ENCODE measurements around the gene TPRG1.

TPRG1 gene

GRCh38 chr3:189171707-189172106 is at the start of gene TPRG1:
TPRG1 (plus strand) TSS chr3:189171971; CDS start chr3:189207385, 35,414 bp downstream.
- Histone ChIP-seq H3K27ac (ENCODE audit: poor library complexity, severe bottlenecking) (no peak within 1 kb of the TSS), H3K4me3 (ENCODE audit: severe bottlenecking) (no peak within 1 kb of the TSS), H3K9me3 (ENCODE audit: severe bottlenecking) (no peaks in the 10 kb centered on the region), H3K4me1 (ENCODE audit: insufficient read depth, poor library complexity, severe bottlenecking) (peaks cover 7% of the 10 kb centered on the region), H3K36me3 (ENCODE audit: low read depth) (no peaks in the 10 kb centered on the region), H3K27me3 (ENCODE audit: insufficient read depth, poor library complexity, severe bottlenecking) (no peaks in the 10 kb centered on the region)
- TF ChIP-seq CTCF (IDR thresholded peaks at IDR 0.05; ENCODE audit: poor library complexity, severe bottlenecking) = no peak
- ATAC-seq (ENCODE audit: low read depth) (no peak), DNase-seq (ENCODE audit: low spot score) (no peak)

GRCh38 chr3:189122110-189122509 is 49.7 kb upstream of the TPRG1 start:
- Histone ChIP-seq H3K9me3 (ENCODE audit: severe bottlenecking) (no peaks in the 10 kb centered on the region), H3K4me1 (ENCODE audit: insufficient read depth, poor library complexity, severe bottlenecking) (no peaks in the 10 kb centered on the region), H3K4me3 (ENCODE audit: severe bottlenecking) (no peak overlapping the region), H3K27me3 (ENCODE audit: insufficient read depth, poor library complexity, severe bottlenecking) (no peaks in the 10 kb centered on the region), H3K36me3 (ENCODE audit: low read depth) (no peaks in the 10 kb centered on the region), H3K27ac (ENCODE audit: poor library complexity, severe bottlenecking) (no peak overlapping the region)
- ATAC-seq (ENCODE audit: low read depth) (no peak), DNase-seq (ENCODE audit: low spot score) (no peak)
- no peak for TF ChIP-seq CTCF (IDR thresholded peaks at IDR 0.05; ENCODE audit: poor library complexity, severe bottlenecking)

- Histone ChIP-seq H3K27ac (ENCODE audit: poor library complexity, severe bottlenecking) (no peak overlapping the region), H3K27me3 (ENCODE audit: insufficient read depth, poor library complexity, severe bottlenecking) (no peaks in the 10 kb centered on the region), H3K9me3 (ENCODE audit: severe bottlenecking) (no peaks in the 10 kb centered on the region), H3K4me1 (ENCODE audit: insufficient read depth, poor library complexity, severe bottlenecking) (no peaks in the 10 kb centered on the region), H3K36me3 (ENCODE audit: low read depth) (no peaks in the 10 kb centered on the region), H3K4me3 (ENCODE audit: severe bottlenecking) (no peak overlapping the region)
- ATAC-seq (ENCODE audit: low read depth) (no peak), DNase-seq (ENCODE audit: low spot score) (no peak)
- no peak for TF ChIP-seq CTCF (IDR thresholded peaks at IDR 0.05; ENCODE audit: poor library complexity, severe bottlenecking)
Observed at GRCh38 chr3:189122526-189123205, 49.1 kb upstream of the TPRG1 start.

GRCh38 chr3:189123595-189124387 is 48.0 kb upstream of the TPRG1 start:
- no peaks in the 10 kb centered on the region for H3K36me3 ChIP-seq (ENCODE audit: low read depth)
- no peaks in the 10 kb centered on the region for H3K9me3 ChIP-seq (ENCODE audit: severe bottlenecking)
- H3K4me3 ChIP-seq (ENCODE audit: severe bottlenecking) = no peak overlapping the region
- DNase-seq (ENCODE audit: low spot score) (no peak), ATAC-seq (ENCODE audit: low read depth) (no peak)
- no peaks in the 10 kb centered on the region for H3K4me1 ChIP-seq (ENCODE audit: insufficient read depth, poor library complexity, severe bottlenecking)
- H3K27me3 ChIP-seq (ENCODE audit: insufficient read depth, poor library complexity, severe bottlenecking) = no peaks in the 10 kb centered on the region
- TF ChIP-seq CTCF (IDR thresholded peaks at IDR 0.05; ENCODE audit: poor library complexity, severe bottlenecking) = no peak
- no peak overlapping the region for H3K27ac ChIP-seq (ENCODE audit: poor library complexity, severe bottlenecking)

All from RWPE2 (cell line).